H1 (cell line): ENCODE data around the gene TENT4A. TPM values are rescaled to one million over a fixed set of nuclear protein-coding genes. Genes with fewer than 3 reads are reported as not detected.

ENCODE experiments used
- EP300 ChIP-seq, 2 experiments: IDR thresholded peaks; 1 replicate in 1 of 2; 2 replicates in 1 of 2; pipeline ENCODE4 v1.6.1; 2011 to 2012; ENCODE audit warnings: low read depth in 2 of 2, low read length in 2 of 2, mild to moderate bottlenecking in 2 of 2, borderline replicate concordance in 1 of 2, inconsistent platforms in 1 of 2, moderate library complexity in 1 of 2
- KDM4A ChIP-seq: IDR thresholded peaks from one replicate; pipeline ENCODE4 v1.7.1; 2012; ENCODE audit warnings: low read depth, mild to moderate bottlenecking, moderate library complexity, low read length, inconsistent platforms; ENCODE audit not compliant: severe bottlenecking
- POLR2AphosphoS5 ChIP-seq: IDR thresholded peaks from 2 replicates; pipeline ENCODE4 v1.6.1; 2011; ENCODE audit warnings: low read depth, low read length
- SIRT6 ChIP-seq: IDR thresholded peaks from one replicate; pipeline ENCODE4 v1.7.1; 2012; ENCODE audit warnings: low read length, inconsistent platforms
- SP4 ChIP-seq: IDR thresholded peaks from 2 replicates; pipeline ENCODE4 v1.6.1; 2012; ENCODE audit warnings: low read length, inconsistent platforms
- ZNF274 ChIP-seq: IDR thresholded peaks from 2 replicates; pipeline ENCODE4 v1.7.0; 2012; ENCODE audit warnings: low read length, borderline replicate concordance; ENCODE audit errors: extremely low read depth
- polyA plus RNA-seq, 7 experiments: library from polyadenylated mRNA; depleted of rRNA in 3 of 7; stranded (reverse) in 5 of 7; unstranded in 2 of 7; fragments of >200 nt in 5 of 7; fragments of 200-250 nt in 2 of 7; gene quantifications; 1 replicate in 5 of 7; 2 replicates in 1 of 7; 4 replicates in 1 of 7; pipeline versions ENCODE4 v1.2.1 to v1.2.3, GENCODE V29; 2011 to 2013; ENCODE audit warnings: missing spikeins in 2 of 7, mixed read lengths in 2 of 7
- total RNA-seq: library from RNA; stranded (reverse); fragmentation: NEBNext Ultra II Directional; extraction: Animal tissue kit (Norgen Biotek cat#: 25700); gene quantifications from 2 replicates; pipeline ENCODE4 v1.2.1, GENCODE V29; 2021

The TENT4A gene
- total and polyA plus RNA-seq, 2 of the 8 experiments (the other 6 are each of a cell fraction or from before 2014, with no cell fraction given): 8.9 to 25.1 TPM

- no peak for TF ChIP-seq SP4
- TF ChIP-seq ZNF274: no peak
- no peak for TF ChIP-seq KDM4A
- no peak for TF ChIP-seq SIRT6
- no peak for TF ChIP-seq POLR2AphosphoS5
- TF ChIP-seq EP300 (IDR thresholded peaks at IDR 0.05; ENCODE audit: borderline replicate concordance in 1 of 2, low read depth in 2 of 2, low read length in 2 of 2): no peak
Observed at GRCh38 chr5:6803981-6804550, 90.8 kb downstream of the TENT4A start (continued).
